ENCODE data around the gene STIL.
A peak's percentile ranks its signal among the peaks of the same experiment; 100 is the strongest.
"Not testable (repeated sequence)": the region's sequence is repeated elsewhere in the genome, so short reads cannot be mapped to it uniquely, and the experiment has no call there.

STIL gene

DNA sequence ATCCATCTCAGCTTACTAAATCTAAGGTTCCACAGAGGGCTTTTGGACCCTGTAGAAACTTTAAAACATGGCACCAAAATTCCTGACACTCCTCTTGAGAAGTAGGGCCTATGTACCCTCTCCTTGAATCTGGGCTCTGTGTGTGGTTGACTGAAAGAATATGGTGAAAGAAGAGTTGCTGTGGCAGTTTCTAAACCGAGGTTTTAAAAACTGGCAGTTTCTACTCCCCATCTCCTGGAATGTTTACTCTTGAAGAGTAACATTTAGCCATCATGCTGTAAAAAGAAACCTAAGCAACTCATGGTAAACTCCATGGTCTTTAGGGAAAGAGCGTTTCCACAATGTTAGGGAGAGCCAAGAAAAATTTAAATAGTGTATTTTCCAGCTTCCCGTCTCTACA is 15.0 kb upstream of the STIL start:
- Histone ChIP-seq H4K5ac (ENCODE audit: low read length) (no peak overlapping the region), H3K36me3 (ENCODE audit: control insufficient read depth, insufficient read depth, low read length) (no peaks in the 10 kb centered on the region), H2BK5ac (ENCODE audit: low read length) (no peak overlapping the region), H2BK15ac (replicated peaks; ENCODE audit: low read depth) (no peak overlapping the region), H3K23ac (ENCODE audit: low read length) (no peak overlapping the region), H2BK120ac (ENCODE audit: low read depth, low read length) (no peak overlapping the region), H3K56ac (ENCODE audit: low read length) (no peak overlapping the region), H3K4me1 (ENCODE audit: control insufficient read depth, low read depth, low read length) (peaks cover 5% of the 10 kb centered on the region), H3K18ac (ENCODE audit: low read length) (no peak overlapping the region), H4K8ac (ENCODE audit: low read depth, low read length) (no peak overlapping the region), H3K4me2 (ENCODE audit: low read length) (no peak overlapping the region), H3K79me1 (ENCODE audit: low read length) (no peaks in the 10 kb centered on the region), H3K79me2 (ENCODE audit: control insufficient read depth, insufficient read depth, low read length) (no peaks in the 10 kb centered on the region), H3K9ac (ENCODE audit: low read length) (no peak overlapping the region), H3K4ac (ENCODE audit: low read depth, low read length) (no peak overlapping the region), H3K27ac (ENCODE audit: low read depth, low read length) (no peak overlapping the region), H2AK5ac (ENCODE audit: low read length) (no peak overlapping the region), H3K4me3 (ENCODE audit: low read length) (no peak overlapping the region), H3K27me3 (ENCODE audit: insufficient read depth, low read length, poor library complexity) (no peaks in the 10 kb centered on the region)
- DNase-seq, result no peak
- no CpG with 5 or more reads among the region's 3 CpGs for WGBS (ENCODE audit: extremely low coverage, insufficient coverage, low lambda C conversion rate)

- WGBS (ENCODE audit: extremely low coverage, insufficient coverage, low lambda C conversion rate), result no CpG with 5 or more reads among the region's 2 CpGs
- no peak overlapping the region for H2BK5ac ChIP-seq (ENCODE audit: low read length)
- no peak overlapping the region for H3K56ac ChIP-seq (ENCODE audit: low read length)
- H3K23ac ChIP-seq (ENCODE audit: low read length), result no peak overlapping the region
- H2BK15ac ChIP-seq (replicated peaks; ENCODE audit: low read depth), result no peak overlapping the region
- no peak overlapping the region for H3K4me2 ChIP-seq (ENCODE audit: low read length)
- no peaks in the 10 kb centered on the region for H3K79me1 ChIP-seq (ENCODE audit: low read length)
- H3K4me3 ChIP-seq (ENCODE audit: low read length), result no peak overlapping the region
- H4K5ac ChIP-seq (ENCODE audit: low read length), result no peak overlapping the region
- H3K18ac ChIP-seq (ENCODE audit: low read length), result no peak overlapping the region
- no peaks in the 10 kb centered on the region for H3K27me3 ChIP-seq (ENCODE audit: insufficient read depth, low read length, poor library complexity)
- no peaks in the 10 kb centered on the region for H3K4me1 ChIP-seq (ENCODE audit: control insufficient read depth, low read depth, low read length)
- no peak overlapping the region for H2AK5ac ChIP-seq (ENCODE audit: low read length)
- no peak overlapping the region for H2BK120ac ChIP-seq (ENCODE audit: low read depth, low read length)
- no peak overlapping the region for H3K4ac ChIP-seq (ENCODE audit: low read depth, low read length)
- no peaks in the 10 kb centered on the region for H3K36me3 ChIP-seq (ENCODE audit: control insufficient read depth, insufficient read depth, low read length)
- no peak overlapping the region for H3K27ac ChIP-seq (ENCODE audit: low read depth, low read length)
- H3K9ac ChIP-seq (ENCODE audit: low read length), result no peak overlapping the region
- no peaks in the 10 kb centered on the region for H3K79me2 ChIP-seq (ENCODE audit: control insufficient read depth, insufficient read depth, low read length)
- no peak for DNase-seq
- H4K8ac ChIP-seq (ENCODE audit: low read depth, low read length), result no peak overlapping the region
These were observed 12.3 kb upstream of the STIL start for GRCh38 chr1:47326271-47326670.

DNA sequence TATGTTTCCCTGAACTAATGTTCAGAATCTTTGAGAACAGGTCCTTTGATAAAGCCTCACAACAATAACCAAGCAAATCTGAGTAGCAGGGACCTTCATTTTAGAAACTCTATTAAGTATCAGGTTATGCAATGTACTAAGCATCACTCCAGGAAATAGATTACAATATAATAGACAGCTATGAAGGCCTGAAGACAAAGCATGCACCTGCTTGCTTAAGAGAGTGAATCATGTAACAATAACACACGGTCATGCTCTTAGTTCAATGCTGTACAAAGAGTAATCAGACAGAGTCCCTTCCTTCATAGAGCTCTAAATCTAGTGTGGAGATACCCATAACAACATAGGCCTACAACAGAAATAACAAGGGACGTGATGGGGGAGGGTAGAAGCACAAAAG is 11.6 kb upstream of the STIL start:
- no peak overlapping the region for H3K4me2 ChIP-seq (ENCODE audit: low read length)
- H3K4me3 ChIP-seq (ENCODE audit: low read length), result no peak overlapping the region
- H3K9ac ChIP-seq (ENCODE audit: low read length), result no peak overlapping the region
- H3K27ac ChIP-seq (ENCODE audit: low read depth, low read length), result no peak overlapping the region
- no peaks in the 10 kb centered on the region for H3K4me1 ChIP-seq (ENCODE audit: control insufficient read depth, low read depth, low read length)
- H3K56ac ChIP-seq (ENCODE audit: low read length), result no peak overlapping the region
- DNase-seq, result no peak
- no peaks in the 10 kb centered on the region for H3K27me3 ChIP-seq (ENCODE audit: insufficient read depth, low read length, poor library complexity)
- no peaks in the 10 kb centered on the region for H3K36me3 ChIP-seq (ENCODE audit: control insufficient read depth, insufficient read depth, low read length)
- H2AK5ac ChIP-seq (ENCODE audit: low read length), result no peak overlapping the region
- no peak overlapping the region for H3K23ac ChIP-seq (ENCODE audit: low read length)
- WGBS (ENCODE audit: extremely low coverage, insufficient coverage, low lambda C conversion rate), result no CpG with 5 or more reads among the region's 2 CpGs
- H4K8ac ChIP-seq (ENCODE audit: low read depth, low read length), result no peak overlapping the region
- H3K79me1 ChIP-seq (ENCODE audit: low read length), result no peaks in the 10 kb centered on the region
- H2BK120ac ChIP-seq (ENCODE audit: low read depth, low read length), result no peak overlapping the region
- H3K18ac ChIP-seq (ENCODE audit: low read length), result no peak overlapping the region
- H4K5ac ChIP-seq (ENCODE audit: low read length), result no peak overlapping the region
- no peak overlapping the region for H3K4ac ChIP-seq (ENCODE audit: low read depth, low read length)
- H3K79me2 ChIP-seq (ENCODE audit: control insufficient read depth, insufficient read depth, low read length), result no peaks in the 10 kb centered on the region
- no peak overlapping the region for H2BK5ac ChIP-seq (ENCODE audit: low read length)
- H2BK15ac ChIP-seq (replicated peaks; ENCODE audit: low read depth), result no peak overlapping the region

GRCh38 chr1:47324682-47325081 is 10.7 kb upstream of the STIL start:
- Histone ChIP-seq H3K4me3 (ENCODE audit: low read length) (no peak overlapping the region), H3K36me3 (ENCODE audit: control insufficient read depth, insufficient read depth, low read length) (no peaks in the 10 kb centered on the region), H3K4me2 (ENCODE audit: low read length) (no peak overlapping the region), H3K79me1 (ENCODE audit: low read length) (no peaks in the 10 kb centered on the region), H3K4ac (ENCODE audit: low read depth, low read length) (no peak overlapping the region), H2BK5ac (ENCODE audit: low read length) (no peak overlapping the region), H3K27me3 (ENCODE audit: insufficient read depth, low read length, poor library complexity) (no peaks in the 10 kb centered on the region), H3K4me1 (ENCODE audit: control insufficient read depth, low read depth, low read length) (no peaks in the 10 kb centered on the region), H3K27ac (ENCODE audit: low read depth, low read length) (no peak overlapping the region), H4K8ac (ENCODE audit: low read depth, low read length) (no peak overlapping the region), H3K79me2 (ENCODE audit: control insufficient read depth, insufficient read depth, low read length) (no peaks in the 10 kb centered on the region), H3K56ac (ENCODE audit: low read length) (no peak overlapping the region), H2BK15ac (replicated peaks; ENCODE audit: low read depth) (no peak overlapping the region), H3K23ac (ENCODE audit: low read length) (no peak overlapping the region), H2AK5ac (ENCODE audit: low read length) (no peak overlapping the region), H3K9ac (ENCODE audit: low read length) (no peak overlapping the region), H2BK120ac (ENCODE audit: low read depth, low read length) (no peak overlapping the region), H3K18ac (ENCODE audit: low read length) (no peak overlapping the region), H4K5ac (ENCODE audit: low read length) (no peak overlapping the region)
- DNase-seq, result no peak
- WGBS (ENCODE audit: extremely low coverage, insufficient coverage, low lambda C conversion rate), result no CpG with 5 or more reads among the region's 3 CpGs

DNA sequence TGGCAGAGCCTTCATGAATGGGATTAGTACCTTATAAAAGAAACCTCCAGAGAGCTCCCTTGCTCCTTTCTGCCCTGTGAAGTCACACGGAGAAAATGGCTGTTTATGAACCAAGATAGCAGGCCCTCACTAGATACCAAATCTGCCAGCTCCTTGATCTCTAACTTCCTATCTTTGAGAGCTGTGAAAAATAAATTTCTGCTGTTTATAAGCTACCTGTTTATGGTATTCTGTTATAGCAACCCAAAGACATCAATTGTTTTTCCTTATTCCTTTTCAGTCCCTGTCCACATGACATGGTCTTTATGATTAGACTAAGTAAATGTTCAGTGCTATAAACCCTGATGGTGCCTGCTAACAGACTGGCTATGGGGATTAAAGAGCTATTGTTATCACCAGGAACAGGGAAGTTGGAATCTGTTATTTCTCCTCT is 9.7 kb upstream of the STIL start:
- no peak overlapping the region for H3K23ac ChIP-seq (ENCODE audit: low read length)
- H4K8ac ChIP-seq (ENCODE audit: low read depth, low read length), result no peak overlapping the region
- no peak overlapping the region for H2AK5ac ChIP-seq (ENCODE audit: low read length)
- no peak overlapping the region for H2BK5ac ChIP-seq (ENCODE audit: low read length)
- no peaks in the 10 kb centered on the region for H3K79me2 ChIP-seq (ENCODE audit: control insufficient read depth, insufficient read depth, low read length)
- peak; percentile 44 for DNase-seq
- no peak overlapping the region for H3K4ac ChIP-seq (ENCODE audit: low read depth, low read length)
- H3K4me3 ChIP-seq (ENCODE audit: low read length), result no peak overlapping the region
- no peak overlapping the region for H3K27ac ChIP-seq (ENCODE audit: low read depth, low read length)
- H3K4me1 ChIP-seq (ENCODE audit: control insufficient read depth, low read depth, low read length), result no peaks in the 10 kb centered on the region
- WGBS (ENCODE audit: extremely low coverage, insufficient coverage, low lambda C conversion rate), result no CpG with 5 or more reads among the region's 1 CpG
- H3K18ac ChIP-seq (ENCODE audit: low read length), result no peak overlapping the region
- H4K5ac ChIP-seq (ENCODE audit: low read length), result no peak overlapping the region
- H2BK120ac ChIP-seq (ENCODE audit: low read depth, low read length), result no peak overlapping the region
- H3K27me3 ChIP-seq (ENCODE audit: insufficient read depth, low read length, poor library complexity), result no peaks in the 10 kb centered on the region
- no peaks in the 10 kb centered on the region for H3K36me3 ChIP-seq (ENCODE audit: control insufficient read depth, insufficient read depth, low read length)
- H2BK15ac ChIP-seq (replicated peaks; ENCODE audit: low read depth), result no peak overlapping the region
- no peak overlapping the region for H3K9ac ChIP-seq (ENCODE audit: low read length)
- no peak overlapping the region for H3K4me2 ChIP-seq (ENCODE audit: low read length)
- H3K79me1 ChIP-seq (ENCODE audit: low read length), result no peaks in the 10 kb centered on the region
- no peak overlapping the region for H3K56ac ChIP-seq (ENCODE audit: low read length)

- H3K9ac ChIP-seq (ENCODE audit: low read length); H3K23ac ChIP-seq (ENCODE audit: low read length); H4K8ac ChIP-seq (ENCODE audit: low read depth, low read length); H3K27ac ChIP-seq (ENCODE audit: low read depth, low read length); H2AK5ac ChIP-seq (ENCODE audit: low read length); H2BK120ac ChIP-seq (ENCODE audit: low read depth, low read length); H3K4me3 ChIP-seq (ENCODE audit: low read length); H3K79me2 ChIP-seq (ENCODE audit: control insufficient read depth, insufficient read depth, low read length); H3K79me1 ChIP-seq (ENCODE audit: low read length); H3K56ac ChIP-seq (ENCODE audit: low read length); H3K18ac ChIP-seq (ENCODE audit: low read length); H2BK15ac ChIP-seq (replicated peaks; ENCODE audit: low read depth); H3K27me3 ChIP-seq (ENCODE audit: insufficient read depth, low read length, poor library complexity); H3K4ac ChIP-seq (ENCODE audit: low read depth, low read length); H3K4me2 ChIP-seq (ENCODE audit: low read length); H3K36me3 ChIP-seq (ENCODE audit: control insufficient read depth, insufficient read depth, low read length); H4K5ac ChIP-seq (ENCODE audit: low read length); DNase-seq; H3K4me1 ChIP-seq (ENCODE audit: control insufficient read depth, low read depth, low read length); H2BK5ac ChIP-seq (ENCODE audit: low read length): not testable (repeated sequence)
- no CpG with 5 or more reads among the region's 14 CpGs for WGBS (ENCODE audit: extremely low coverage, insufficient coverage, low lambda C conversion rate)
These were observed 6.0 kb upstream of the STIL start for GRCh38 chr1:47319968-47320367.

All from mesendoderm (in vitro differentiated cells).